Stimulated activated CD4-positive, alpha-beta T cell treated with anti-CD3 and anti-CD28 coated beads, Interleukin-12 subunit alpha, Interleukin-12 subunit beta, amount 100 ng/mL, for 24 hours (primary cell): ENCODE measurements around the gene MUS81.
"Not testable (repeated sequence)": the region's sequence is repeated elsewhere in the genome, so short reads cannot be mapped to it uniquely, and the experiment has no call there.

Experiments
- DNase-seq, 2 experiments: peaks; one replicate each; pipeline ENCODE4 v3.0.0-alpha.2; 2020; ENCODE audit warnings: low read depth in 2 of 2

MUS81 gene, protein sequence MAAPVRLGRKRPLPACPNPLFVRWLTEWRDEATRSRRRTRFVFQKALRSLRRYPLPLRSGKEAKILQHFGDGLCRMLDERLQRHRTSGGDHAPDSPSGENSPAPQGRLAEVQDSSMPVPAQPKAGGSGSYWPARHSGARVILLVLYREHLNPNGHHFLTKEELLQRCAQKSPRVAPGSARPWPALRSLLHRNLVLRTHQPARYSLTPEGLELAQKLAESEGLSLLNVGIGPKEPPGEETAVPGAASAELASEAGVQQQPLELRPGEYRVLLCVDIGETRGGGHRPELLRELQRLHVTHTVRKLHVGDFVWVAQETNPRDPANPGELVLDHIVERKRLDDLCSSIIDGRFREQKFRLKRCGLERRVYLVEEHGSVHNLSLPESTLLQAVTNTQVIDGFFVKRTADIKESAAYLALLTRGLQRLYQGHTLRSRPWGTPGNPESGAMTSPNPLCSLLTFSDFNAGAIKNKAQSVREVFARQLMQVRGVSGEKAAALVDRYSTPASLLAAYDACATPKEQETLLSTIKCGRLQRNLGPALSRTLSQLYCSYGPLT

DNA sequence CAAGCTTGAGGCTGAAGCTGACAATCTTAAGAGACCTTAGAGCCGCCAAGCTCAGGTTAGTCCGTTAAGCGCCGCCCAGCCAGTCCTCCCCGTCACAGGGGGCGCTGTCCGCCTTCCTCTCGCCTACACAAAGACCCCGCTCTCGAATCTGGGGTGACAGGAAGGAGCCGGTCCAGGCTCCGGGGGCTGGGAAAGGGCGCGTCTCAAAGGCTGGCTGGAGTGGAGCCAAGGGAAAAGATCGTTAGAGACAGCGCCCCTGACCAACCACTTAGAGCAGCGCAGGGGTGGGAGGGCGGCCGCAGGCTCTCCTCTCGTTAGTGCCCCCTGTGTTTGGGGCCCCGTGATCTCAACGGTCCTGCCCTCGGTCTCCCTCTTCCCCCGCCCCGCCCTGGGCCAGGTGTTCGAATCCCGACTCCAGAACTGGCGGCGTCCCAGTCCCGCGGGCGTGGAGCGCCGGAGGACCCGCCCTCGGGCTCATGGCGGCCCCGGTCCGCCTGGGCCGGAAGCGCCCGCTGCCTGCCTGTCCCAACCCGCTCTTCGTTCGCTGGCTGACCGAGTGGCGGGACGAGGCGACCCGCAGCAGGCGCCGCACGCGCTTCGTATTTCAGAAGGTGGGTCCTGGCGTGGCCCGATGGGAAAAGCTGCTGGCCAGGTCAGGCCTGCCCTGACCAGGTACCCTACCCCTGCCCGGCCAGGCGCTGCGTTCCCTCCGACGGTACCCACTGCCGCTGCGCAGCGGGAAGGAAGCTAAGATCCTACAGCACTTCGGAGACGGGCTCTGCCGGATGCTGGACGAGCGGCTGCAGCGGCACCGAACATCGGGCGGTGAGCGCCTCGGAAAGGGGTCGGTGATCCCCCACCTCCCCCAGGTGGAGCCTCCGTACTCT lies at the start of gene MUS81:
Gene MUS81 (plus strand): TSS at position 156 of the 887 bp plus-strand sequence. CDS start 321 bp downstream, at position 477.
- DNase-seq: peak; percentile 90 to 95

DNA sequence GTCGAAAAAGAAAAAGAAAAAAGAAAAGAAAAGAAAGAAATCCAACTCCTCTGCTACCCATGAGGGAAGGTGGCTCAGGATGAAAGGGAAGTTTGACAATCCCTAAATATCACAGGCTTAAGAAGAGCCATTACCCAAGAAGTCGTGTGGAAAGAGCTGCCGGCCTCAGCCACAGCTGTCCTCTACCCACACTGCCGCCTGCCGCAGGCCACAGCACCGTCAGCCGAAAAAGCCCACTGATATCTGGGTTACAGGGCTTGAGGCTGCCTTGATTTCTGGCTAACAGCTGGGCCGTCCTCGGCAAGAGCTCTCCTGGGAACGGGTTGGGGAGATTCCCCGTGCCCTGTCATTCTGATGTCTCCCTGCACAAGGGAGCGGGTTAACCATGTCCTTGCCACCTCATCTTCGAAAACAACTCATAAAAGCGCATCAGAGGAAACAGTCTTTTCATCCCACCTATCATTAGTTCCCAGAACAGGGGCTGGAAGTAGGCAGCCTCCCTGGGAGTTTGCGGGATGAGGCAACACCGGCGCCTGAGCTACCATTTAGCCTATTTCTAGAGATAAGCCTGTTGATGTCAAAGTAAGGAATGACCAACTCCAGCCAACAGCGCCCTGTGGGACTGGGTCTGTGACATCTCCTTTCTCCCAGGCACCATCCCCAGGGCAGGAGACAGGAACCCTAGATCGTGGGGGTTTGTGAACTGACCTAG lies 48.3 kb upstream of the MUS81 start:
- DNase-seq: no peak

DNA sequence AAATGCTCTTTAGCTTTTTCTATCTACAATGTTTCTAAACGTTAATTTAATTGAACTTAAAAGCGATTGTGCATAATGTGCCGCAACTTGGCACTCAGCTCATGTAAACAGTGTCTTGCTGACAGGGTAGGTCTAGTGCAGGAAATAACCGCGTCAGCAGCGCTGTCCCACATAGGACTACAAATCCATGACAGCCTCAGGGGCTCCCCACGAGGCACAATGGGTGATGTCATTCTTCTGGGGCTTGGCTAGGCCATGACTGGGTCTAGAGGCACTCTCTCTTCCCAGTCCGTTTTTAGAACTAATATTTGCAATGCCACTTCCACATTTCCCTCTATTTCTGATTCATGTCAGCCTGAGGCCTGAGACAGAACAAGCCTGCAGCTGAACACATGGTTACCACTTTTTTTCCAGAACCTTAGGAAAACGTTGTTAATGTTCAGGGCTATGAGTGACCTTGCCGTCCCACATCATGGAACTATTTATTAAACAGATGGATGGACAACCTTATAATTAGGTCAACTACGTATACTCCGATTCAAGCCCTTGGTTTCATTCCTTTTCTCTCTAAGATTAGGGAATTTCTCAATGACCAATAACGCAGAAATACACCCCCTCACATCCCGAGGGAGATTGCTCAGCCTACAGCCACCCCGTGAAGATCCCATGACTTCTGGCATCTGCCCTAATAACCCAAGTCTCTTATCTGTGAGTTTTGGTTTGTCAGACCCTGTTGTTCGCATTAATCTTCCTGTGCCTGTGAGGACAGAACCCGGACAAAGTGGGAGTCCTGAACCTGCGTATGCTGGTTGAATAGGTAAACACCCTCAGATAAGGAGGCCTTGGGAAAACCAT lies 45.9 kb upstream of the MUS81 start:
- no peak for DNase-seq

DNA sequence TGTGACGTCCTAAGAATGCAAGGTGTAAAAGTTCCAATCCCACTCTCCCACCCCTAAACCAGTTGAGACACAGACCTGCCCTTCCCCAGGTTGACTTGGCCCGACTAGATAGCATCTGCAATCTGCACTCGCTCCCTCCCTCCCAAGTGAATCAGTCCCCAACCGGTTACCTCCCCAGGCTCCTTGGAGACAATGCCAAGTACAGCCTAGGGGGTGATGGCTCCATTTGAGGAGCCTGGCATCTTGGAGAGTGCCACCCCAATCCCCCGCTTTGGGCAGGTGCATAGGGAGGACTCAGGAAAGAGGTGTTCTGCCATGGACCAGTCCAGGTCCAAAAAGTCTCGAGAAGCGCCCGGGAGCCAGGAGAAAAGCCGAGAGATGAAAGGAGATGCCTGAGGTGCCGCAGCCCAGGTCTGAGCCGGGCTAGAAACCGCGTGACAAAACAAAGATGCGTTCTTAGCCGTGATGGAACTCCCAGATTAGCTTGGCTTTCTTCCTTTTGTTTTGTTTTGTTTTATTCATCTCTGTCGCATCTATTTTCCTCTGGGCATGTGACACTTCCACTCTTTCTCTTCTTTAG lies 45.2 kb upstream of the MUS81 start:
- DNase-seq: no peak

DNA sequence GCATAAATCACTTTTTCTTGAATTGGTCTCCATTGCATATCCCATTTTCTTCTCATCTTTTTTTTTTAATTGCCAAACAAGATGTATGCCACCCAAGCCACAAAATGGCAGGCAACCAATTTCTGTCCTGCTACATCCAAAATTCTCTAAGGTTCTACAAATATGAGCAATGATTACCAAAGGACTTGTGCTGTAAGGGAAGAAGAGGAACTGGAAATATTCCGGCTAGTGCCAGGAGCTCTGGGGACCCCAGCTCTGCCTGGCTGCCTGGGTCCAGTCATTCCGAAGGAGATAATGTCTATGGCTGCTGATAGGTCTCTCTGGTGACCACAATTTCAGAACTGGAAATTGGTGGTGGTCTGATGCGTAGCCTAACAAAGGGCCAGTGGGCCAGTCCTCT lies 43.5 kb upstream of the MUS81 start:
- no peak for DNase-seq

DNA sequence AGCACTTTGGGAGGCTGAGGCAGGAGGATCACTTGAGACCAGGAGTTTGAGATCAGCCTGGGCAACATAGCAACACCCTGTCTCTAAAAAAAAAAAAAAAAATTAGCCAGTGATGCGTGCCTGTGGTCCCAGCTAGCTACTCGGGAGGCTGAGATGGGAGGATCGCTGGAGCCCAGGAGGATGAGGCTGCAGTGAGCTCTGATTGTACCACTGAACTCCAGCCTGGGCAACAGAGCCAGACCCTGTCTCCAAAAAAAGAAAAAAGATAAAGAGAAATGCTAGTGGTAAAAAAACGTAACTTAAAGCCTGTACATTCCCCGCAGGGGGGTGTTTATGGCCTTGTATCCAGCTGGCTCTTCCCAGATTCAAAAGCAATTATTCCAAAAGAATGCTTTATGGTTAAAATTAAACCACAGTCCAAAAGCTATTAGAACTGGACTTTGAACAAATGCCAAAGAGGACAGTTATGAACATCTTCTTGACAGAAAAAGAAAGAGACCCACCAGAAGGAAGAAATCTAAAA lies 42.9 kb upstream of the MUS81 start:
- DNase-seq: no peak

DNA sequence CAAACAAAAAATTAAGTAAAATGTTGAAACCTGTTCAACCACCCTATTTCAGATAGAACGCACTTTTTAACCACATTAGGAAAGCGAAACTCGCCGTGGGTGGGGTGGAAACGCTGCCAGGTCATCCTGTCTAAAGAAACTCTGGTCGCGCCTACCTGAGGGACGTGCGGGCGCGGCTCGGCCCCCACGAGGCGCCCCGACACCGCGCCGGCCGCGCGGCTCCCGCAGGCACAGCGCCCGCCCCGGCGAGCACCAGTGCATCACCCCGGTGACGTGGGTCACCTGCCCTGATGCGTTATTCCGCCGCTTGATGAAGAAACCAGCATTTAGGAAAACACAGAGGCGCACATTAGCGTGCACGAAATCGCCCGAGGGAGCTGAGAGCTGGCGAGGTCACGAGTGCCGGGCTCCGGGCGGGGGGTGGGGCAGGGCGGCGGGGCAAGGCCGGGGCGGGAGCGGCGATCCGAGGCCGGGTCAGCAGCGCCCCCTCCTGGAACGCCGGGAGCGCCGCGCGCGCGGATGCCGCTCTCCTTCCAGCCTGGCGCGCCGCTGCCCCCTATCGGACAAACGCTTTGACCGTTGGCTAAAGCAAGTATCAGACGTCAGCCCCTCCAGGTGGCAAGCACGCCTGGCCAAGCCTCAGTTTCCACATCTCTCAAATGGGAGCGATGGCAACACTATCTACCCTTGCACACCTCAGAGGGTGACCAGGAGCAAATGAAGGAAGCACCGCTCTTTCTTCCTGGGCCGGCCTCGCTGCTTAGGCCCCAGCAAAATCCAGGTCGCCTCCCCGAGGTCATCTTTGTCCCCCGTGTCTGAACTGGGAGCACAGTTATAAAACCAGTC lies 42.2 kb upstream of the MUS81 start:
- DNase-seq: peak; percentile 76 to 94

DNA sequence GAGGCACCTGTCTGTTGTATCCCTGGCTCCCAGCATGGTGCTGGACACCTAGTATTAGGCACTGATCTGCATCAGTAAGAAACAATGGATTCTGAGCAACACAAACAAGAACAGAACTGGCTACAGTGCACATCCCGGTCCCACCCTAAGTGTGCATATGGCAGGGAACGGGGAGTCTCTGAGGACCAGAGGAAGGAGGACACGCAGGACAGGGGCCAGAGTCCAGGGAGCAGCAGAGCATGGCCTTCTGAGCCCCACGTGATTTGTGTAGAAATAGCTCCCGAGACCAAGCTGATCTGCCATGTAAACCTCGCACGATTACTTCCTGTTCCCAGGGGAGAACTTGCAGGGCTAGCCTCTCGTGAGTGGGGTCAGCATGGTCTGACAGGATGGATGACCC lies 39.1 kb upstream of the MUS81 start:
- DNase-seq: no peak

DNA sequence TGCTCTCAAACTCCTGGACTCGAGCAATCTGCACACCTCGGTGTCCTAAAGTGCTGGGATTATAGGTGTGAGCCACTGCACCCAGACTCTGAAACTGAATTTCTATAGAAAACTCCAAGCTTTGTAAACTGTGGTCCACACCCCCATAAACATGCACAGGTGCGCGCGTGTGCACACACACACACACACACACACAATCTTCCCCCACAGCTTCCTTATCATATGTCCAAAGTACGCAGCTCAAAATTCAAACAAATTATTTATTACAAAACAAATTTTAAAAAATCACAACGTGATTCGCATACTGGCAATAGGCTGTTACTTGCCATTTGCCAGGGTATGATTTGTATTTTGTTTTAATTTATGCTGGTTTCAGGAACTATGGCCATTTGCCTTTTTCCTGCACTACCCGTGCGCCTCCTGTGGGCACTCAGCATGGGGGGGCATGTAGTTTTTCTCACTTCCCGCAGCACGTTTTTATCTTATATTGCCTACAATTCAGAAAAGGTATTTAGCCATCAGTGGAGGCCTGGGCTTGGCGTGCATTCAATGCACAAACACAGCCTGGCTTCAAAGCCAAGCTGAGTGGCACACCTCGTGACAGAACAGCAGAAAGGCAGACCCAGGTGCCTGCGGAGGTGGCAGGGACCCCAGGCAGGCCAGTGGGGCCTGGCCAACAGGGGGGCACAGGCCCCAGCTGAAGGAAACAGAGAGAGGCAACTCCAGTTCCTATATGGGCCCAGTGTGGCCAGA lies 37.3 kb upstream of the MUS81 start:
- DNase-seq: no peak

DNA sequence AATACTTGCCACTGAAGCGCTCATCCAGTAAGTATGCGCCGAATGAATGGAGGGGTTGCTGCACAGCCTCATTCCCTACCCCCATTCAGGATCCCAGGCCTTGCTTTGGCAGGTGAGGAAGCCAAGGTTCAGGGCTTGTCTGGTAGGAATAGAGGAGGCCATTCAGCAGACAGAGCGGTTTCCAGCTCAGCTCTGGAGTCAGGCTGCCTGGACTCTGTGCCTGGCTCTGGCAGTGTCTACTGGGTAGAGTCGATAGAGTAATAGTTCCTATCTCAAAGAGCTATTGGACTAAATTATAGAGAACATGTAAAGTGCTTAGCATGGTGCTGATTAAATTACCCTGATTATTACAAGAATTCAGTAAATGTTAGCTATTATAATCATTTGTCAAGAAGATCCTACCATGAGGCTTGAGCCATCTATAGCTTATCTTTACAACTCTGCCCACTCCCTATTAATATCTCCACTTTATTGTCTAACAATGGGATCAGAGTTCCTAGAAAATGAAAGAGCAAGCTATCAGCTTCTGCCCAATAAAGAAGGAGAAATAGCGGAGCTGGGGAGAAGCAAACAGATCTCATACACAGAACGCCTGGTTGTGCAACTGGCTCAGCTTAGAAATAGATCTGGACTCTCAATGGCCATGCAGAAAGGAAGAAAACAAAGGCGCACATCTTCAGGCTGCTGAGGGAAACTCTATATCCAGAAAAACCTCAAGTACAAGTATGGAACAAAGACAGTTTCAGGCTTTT lies 33.1 kb upstream of the MUS81 start:
- no peak for DNase-seq

DNA sequence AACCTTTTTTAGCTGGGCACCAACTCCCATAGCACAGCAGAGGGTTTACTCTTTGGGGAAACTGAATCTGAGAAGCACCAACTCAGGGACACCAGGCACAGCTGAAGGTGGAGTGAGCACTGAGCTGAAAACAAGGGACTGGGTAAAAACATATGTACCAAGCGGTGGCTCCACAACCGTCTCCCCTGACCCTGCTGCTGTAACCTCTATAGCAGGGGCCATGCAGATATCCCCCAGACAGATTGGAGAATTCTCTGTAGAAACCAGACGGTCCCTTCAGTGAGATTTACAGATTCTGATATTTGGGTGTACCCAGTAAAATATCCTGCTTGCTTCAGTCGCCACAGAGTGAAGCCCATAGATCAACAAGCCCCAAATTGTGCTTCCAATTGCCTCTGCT lies 30.8 kb upstream of the MUS81 start:
- DNase-seq: no peak

DNA sequence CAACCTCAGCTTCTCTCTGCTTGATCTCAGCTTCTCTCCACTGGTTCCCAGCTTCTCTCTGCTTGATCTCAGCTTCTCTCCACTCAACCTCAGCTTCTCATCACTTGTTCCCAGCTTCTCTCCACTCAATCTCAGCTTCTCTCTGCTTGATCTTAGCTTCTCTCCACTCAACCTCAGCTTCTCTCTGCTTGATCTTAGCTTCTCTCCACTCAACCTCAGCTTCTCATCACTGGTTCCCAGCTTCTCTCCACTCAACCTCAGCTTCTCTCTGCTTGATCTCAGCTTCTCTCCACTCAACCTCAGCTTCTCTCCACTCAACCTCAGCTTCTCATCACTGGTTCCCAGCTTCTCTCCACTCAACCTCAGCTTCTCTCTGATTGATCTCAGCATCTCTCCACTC lies 28.0 kb upstream of the MUS81 start:
- DNase-seq: not testable (repeated sequence)

DNA sequence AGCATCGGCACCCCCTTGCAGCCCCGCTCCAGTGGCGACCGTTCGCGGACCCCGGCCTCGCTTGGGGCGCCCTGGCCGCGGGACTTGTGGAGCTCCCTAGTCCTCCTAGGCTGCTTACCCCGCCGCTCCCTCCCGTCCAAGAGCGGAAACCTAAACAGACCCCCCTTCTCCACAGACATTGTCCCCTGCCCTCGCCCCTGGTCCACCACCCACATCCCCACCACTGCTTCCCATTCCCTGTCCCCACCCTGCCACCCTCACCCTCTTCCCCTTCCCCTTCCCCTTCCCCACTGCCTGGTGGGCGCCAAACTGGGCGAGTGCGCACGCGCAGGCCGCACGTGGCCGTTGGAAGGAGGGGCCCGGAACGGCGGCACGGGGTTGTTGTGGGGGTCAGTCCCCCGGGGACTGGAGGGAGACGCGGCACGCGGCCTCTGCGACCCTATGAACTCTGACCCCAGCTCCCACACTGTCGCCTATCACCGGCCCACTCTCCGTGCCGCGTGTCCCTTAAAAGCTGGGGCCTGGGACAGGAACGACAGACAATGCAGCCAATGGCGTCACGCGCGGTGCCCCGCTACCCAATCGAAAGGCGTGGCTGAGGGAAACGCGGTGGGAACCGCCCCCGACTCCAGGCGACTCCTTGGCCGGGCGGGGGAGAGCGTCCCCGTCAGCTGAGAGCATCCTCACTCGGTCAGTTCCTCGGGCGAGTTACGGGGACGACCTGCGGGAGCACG lies 26.8 kb upstream of the MUS81 start, which contains the start of gene SNX32:
Gene SNX32 (plus strand): TSS at position 667 of the 734 bp plus-strand sequence. CDS start 103 bp downstream, outside the sequence.
- DNase-seq: peak; percentile 93 to 95

DNA sequence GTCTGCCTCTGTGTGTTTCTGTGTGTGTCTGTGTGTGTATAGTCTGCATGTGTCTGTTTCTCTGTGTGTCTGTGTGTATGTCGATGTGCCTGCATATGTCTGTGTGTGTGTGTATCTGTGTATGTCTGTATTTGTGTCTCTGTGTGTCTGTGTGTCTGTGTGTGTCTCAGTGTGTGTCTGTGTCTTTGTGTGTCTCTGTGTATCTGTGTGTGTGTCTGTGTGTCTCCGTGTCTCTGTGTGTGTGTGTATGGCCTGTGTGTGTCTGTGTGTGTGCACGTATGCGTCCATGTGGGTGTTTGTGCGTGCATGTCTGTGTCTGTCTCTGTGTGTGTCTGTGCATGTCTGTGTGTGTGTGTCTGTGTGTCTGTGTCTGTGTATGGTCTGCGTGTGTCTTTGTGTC lies 26.0 kb upstream of the MUS81 start:
- DNase-seq: no peak

DNA sequence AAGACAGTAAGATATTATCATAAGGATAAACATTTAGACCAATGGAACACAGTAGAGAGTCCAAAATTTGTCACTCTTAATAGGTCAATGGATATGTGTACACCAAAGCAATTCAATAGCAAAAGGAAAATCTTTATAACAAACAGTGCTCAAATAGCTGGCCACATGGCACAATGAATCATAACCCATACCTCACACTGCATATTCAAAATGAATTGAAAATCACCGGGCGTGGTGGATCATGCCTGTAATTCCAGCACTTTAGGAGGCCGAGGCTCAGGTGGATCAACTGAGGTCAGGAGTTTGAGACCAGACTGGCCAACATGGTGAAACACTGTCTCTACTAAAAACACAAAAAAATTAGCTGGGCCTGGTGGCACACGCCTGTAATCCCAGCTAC lies 18.1 kb upstream of the MUS81 start:
- no peak for DNase-seq

DNA sequence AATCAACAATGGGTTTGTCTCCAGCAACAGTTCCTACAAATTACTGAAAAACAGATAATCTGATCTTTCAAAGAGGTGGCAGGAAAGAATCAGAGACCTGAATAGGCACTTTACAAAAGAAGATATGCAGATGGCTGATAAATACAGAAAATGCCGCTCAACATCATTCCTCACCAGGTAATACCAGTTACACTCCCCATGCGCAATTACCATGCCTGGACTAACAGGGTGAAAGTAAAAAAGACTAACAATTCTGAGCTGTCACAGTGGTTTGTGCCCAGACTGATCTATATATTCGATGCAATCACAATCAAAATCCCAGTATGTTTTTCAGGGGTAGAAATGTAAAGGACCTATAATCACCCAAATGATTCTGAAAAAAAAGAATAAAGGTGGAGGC lies 16.4 kb upstream of the MUS81 start:
- no peak for DNase-seq

DNA sequence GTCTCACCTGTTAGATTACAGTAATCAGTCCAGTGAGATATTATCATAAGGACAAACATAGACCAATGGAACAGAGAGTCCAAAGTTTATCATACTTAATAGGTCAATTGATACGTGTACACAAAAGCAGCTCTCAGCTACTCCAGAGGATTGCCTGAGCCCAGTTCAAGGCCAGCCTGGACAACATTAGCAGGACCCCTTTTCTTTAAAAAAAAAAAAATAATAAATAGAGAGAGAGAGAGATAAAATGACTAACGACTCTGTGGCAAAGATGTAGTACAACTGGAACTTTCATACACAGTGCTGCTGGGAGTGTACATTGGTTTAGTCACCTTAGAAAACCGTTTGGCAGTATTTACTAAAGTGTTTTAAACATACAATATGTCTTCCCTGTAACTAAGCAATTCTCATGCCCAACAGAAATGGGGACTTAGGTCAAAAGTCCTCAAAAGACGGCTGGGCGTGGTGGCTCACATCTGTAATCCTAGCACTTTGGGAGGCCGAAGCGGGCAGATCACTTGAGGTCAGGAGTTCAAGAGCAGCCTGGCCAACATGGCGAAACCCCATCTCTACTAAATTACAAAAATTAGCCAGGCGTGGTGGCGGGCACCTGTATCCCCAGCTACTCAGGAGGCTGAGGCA lies 15.9 kb upstream of the MUS81 start:
- DNase-seq: no peak
